SH-SY5Y (cell line): Measurements from ENCODE around the gene DDX56.

ENCODE experiments used
- GATA2 ChIP-seq: IDR thresholded peaks from 2 replicates; pipeline ENCODE4 v1.6.1; 2011; ENCODE audit warnings: mild to moderate bottlenecking, low read depth, low read length
- GATA3 ChIP-seq: IDR thresholded peaks from 2 replicates; pipeline ENCODE4 v1.6.1; 2011; ENCODE audit warnings: low read depth, mild to moderate bottlenecking, low read length, moderate library complexity

DDX56 gene

DNA sequence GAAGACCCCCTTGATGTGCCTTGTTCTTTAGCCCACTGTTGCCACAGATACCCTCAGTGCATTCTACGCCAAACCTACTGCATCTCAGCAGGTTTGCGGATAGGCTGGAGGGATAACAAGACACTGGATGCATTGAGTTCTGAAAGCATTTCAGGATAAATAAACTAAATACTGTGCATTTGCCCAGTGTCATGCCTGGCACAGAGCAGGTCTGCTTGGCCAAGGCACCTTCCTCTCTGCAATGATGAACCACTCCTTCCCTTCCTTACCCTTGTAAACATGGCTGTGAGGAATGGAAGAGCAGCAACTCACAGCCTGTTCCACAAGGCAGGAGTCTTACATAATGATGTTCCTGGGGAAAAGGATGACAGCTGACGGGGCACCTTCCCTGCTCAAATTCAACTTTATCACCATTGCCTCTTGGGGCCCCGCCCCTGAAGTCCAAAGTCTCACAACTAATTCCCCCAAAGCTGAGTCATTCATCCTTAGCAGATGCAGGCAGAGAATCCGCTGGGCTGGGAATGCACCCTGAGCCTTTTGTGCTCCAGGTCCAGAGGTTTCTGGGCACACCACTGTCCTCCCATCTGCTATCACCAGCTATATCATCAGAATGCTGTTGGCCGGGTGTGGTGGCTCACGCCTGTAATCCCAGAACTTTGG is 11.6 kb downstream of the DDX56 start:
- TF ChIP-seq GATA3 (no peak), GATA2 (no peak)

GRCh38 chr7:44561481-44561880 is 12.2 kb downstream of the DDX56 start:
- TF ChIP-seq GATA2 (no peak), GATA3 (no peak)

DNA sequence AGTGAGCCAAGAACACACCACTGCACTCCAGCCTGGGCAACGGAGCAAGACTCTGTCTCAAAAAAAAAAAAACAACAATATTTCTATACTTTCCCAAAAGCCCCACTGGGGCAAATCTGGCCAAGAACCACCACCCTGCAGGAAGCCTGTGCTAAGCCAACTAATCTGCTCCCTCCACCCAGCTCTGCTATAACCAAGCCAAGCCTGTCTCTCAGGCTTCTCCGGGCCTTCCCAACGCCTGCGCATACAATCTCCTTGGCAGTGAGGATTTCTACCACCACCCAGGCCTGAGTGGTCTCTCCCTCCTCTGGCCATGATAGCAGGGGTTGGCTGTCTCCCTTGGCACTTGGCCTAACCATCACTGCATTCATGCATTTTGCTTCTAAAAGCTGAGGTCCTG is 14.2 kb downstream of the DDX56 start:
- TF ChIP-seq GATA2 (no peak), GATA3 (no peak)

DNA sequence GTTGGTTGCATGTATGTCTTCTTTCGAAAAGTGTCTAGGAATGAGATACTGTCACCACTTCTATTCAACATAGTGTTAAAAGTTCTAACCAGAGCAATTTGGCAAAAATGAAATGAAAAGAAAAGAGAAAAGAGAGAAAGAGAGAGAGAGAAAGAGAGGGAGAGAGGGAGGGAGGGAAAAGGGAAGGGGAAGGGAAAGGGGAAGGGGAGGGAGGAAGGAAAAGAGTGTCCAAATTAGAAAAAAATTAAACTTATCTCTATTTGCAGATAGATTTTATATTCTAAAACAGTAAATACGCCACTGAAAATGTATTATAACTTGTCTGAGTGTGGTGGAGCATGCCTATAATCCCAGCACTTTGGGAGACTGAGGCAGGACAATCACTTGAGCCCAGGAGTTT is 16.2 kb downstream of the DDX56 start:
- TF ChIP-seq GATA3 (no peak), GATA2 (no peak)

DNA sequence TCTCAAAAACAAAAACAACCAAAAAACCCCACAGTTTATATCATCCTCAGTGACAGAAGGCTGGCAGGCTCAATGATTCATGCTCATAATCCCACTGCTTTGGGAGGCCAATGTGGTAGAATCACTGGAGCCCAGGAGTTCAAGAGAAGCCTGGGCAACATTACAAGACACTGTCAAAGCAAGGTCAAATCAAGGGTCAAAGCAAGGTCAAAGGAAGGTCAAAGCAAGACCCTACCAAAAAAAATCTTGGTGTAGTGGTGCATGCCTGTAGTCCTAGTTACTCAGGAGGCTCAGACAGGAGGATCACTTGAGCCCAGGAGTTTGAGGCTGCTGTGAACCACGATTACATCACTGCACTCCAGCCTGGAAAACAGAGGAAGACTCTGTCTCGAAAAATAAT is 18.4 kb downstream of the DDX56 start:
- TF ChIP-seq GATA3 (no peak), GATA2 (no peak)

DNA sequence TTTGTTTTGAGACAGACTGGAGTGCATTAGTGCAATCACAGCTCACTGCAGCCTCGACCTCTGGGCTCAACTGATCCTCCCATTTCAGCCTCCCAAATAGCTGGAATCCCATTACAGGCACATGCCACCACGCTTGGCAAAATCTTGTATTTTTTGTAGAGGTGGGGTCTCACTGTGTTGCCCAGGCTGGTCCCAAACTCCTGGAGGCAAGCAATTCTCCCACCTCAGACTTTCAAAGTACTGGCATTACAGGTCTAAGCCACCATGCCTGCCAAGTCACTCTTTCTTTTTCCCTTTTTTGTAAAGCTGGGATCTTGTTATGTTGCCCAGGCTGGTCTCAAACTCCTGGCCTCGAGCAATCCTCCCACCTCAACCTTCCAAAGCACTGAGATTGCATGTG is 24.3 kb downstream of the DDX56 start:
- TF ChIP-seq GATA3, result no peak
- TF ChIP-seq GATA2, result no peak

DNA sequence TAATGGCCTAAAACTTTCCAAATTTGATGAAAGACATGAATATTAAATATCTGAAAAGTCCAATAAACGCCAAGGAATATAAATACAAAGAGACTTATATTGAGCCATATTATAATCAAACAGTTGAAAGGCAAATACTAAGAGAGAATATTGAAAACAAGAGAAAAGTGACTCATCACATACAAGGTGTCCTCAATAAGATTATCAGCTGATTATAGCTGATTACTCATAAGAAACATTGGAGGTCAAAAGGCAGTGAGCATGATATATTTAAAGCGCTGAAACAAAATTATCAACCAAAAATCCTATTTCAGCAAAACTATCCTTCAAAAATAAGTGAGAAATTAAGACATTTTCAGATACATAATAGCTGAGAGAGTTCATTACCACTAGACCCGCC is 24.8 kb downstream of the DDX56 start:
- no peak for TF ChIP-seq GATA3
- TF ChIP-seq GATA2, result no peak

DNA sequence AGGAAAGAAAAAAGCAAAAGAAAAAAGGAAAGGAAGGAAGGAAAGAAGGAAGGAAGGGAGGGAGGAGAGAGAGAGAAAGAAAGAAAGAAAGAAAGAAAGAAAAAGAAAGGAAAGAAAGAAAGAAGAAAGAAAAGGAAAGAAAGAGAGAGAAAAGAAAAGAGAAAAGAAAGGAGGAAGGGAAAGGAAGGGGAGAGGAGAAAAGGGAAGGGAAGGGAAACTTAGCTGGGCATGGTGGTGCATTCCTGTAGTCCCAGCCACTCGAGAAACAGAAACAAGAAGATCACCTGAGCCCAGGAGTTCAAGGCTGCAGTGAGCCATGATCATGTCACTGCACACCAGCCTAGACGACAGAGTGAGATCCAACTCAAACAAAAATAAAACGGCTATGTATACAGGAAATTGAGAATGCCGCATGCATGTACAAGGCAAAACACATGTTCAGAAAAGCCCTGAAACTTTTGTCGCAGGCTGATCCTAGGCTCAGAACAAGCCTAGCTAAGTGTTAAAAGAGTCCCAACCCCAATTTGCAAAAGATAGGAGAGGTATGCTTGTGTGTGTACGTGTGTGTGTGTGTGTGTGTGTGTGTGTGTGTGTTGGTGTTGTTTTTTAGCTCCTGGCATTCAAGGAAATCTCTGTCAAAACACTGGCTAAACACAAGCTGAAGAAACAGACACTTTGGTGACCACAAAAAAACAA is 26.0 kb downstream of the DDX56 start:
- TF ChIP-seq GATA2 (no peak), GATA3 (no peak)

- no peak for TF ChIP-seq GATA3
- no peak for TF ChIP-seq GATA2
These were observed 31.7 kb downstream of the DDX56 start for GRCh38 chr7:44541876-44542610.

- TF ChIP-seq GATA3 (no peak), GATA2 (no peak)
These were observed 32.5 kb downstream of the DDX56 start, which contains the start of gene NPC1L1 for GRCh38 chr7:44541028-44541869. TSS of gene NPC1L1 (minus strand) at chr7:44541330. CDS start at chr7:44541259, 71 bp downstream.

DNA sequence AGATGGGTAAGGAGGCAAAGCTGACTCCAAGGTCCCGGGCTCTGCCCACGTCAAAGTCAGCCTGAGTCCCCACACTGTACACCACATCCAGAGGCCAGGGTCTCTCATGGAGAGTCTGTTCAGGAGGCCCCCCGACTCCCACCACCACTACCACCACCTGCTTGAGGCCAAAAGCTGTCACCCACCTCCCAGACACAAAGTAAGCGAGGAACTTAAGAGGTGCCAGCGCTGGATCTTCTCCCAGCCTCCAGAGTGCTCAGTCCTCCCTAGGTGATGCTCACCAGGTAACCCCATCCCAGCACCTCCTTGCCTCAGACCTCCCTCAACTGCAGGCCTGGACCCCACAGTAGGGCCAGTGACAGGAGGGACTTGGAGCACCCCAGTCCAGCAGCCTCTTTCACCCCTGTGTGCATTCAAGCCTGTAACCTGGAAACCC is 33.1 kb downstream of the DDX56 start:
- TF ChIP-seq GATA2 (no peak), GATA3 (no peak)

DNA sequence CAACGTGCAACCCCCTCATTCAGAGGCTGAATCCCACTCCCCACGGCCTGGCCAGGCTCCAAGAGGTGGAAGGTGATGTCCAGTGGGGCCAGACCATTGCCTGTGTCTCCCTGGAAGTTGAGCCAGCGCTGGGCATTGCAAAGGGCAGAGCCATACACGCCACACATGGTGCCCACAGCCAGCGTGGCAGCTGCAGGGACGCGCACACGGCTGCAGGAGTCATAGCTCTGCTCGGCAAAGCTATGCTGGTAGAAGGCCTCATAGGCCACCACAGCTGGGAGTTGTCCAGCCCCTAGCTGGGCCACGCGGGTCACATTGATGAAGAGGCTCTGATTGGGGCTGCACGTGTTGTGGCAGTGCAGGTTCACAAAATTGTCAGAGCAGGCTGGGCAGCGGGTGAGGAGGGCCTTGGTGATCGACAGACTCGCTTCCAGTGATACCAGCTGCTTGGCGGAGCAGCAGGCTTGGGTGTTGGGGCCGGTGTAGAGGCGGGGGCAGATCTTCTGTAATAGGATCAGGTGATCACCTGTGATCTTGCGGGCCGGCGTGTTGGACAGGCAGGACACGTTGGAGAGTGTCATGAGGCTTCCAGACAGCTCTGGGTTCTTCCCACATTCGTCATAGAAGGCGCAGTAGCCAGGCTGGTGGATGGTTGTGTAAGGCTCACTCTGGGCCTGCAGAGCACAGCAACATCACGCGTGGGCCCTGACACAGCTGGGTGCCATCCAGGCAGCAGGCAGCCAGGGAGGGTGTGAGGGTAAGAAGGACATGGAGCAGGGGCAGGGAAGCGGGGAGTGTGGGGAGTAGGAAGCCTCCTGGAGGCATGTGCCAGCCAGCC is 33.8 kb downstream of the DDX56 start:
- no peak for TF ChIP-seq GATA2
- no peak for TF ChIP-seq GATA3
